Measurements from ENCODE around the gene HAGHL.

- TF ChIP-seq CTCF (conservative IDR thresholded peaks at IDR 0.05; ENCODE audit: low read depth, low read length) (no peak), EZH2 (IDR thresholded peaks at IDR 0.05; ENCODE audit: borderline replicate concordance, low read depth, low read length, poor library complexity, severe bottlenecking) (no peak)
These were observed 21.3 kb upstream of the HAGHL start, which contains the start of gene FBXL16 for GRCh38 chr16:705431-706188.

Measured in A673 (cell line).